ENCODE data around the gene MEGF11. TPM values are rescaled to one million over a fixed set of nuclear protein-coding genes. Genes with fewer than 3 reads are reported as not detected.

MEGF11 gene
- total and polyA plus RNA-seq, 9 donors, result 0.04 to 11.4 (median 0.40) TPM; not detected in 2

DNA sequence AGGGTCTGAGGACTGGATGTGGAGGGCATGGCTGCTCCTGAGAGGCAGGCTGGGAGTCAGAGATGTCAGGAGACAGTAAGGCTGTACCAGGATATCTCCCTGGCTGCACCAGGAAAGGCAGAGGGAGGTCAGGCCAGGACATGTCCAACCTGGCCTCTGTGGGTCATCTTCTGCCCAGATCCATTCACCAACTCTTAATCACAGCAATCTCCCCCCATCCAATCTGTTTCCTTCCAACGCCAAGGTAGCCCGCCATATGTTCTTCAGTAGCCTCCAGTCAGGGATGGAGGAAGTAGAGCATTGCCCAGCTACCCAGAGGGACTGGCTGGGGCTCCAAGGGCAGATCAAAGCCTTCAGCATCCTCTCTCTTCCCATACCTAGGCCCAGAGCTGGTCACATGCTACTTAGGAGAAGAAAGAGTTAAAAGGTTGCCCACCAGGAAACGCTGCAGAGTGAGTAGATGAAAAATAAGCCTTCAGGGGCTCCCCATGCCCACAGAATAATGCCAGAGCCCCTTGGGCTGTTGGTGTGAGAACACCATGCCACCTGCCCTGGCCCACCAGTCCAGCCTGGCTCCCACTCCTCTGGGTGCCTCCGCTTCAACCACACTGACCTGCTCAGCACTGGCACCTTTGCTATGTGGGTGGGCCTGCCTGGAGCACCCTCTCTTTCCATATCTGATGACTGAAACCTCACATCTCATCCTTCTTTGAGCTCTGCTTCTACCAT lies 176.8 kb downstream of the MEGF11 start:
- Histone ChIP-seq H3K9me3 (no peaks in the 10 kb centered on the region), H3K27ac (no peak overlapping the region), H3K4me1 (ENCODE audit: insufficient read depth) (peaks cover 13% of the 10 kb centered on the region), H3K27me3 (no peaks in the 10 kb centered on the region), H3K36me3 (no peaks in the 10 kb centered on the region), H3K4me3 (no peak overlapping the region)
- no peak for DNase-seq
- intact Hi-C loops (cut with DNase I), result no loop called here
- 92 to 95% (median 94%) methylated on average over 4 of the region's 4 CpGs for WGBS, 3 donors
- TF ChIP-seq EP300 (IDR thresholded peaks at IDR 0.05) (no peak), POLR2A (IDR thresholded peaks at IDR 0.05) (no peak)
- TF ChIP-seq, protein P1, sequence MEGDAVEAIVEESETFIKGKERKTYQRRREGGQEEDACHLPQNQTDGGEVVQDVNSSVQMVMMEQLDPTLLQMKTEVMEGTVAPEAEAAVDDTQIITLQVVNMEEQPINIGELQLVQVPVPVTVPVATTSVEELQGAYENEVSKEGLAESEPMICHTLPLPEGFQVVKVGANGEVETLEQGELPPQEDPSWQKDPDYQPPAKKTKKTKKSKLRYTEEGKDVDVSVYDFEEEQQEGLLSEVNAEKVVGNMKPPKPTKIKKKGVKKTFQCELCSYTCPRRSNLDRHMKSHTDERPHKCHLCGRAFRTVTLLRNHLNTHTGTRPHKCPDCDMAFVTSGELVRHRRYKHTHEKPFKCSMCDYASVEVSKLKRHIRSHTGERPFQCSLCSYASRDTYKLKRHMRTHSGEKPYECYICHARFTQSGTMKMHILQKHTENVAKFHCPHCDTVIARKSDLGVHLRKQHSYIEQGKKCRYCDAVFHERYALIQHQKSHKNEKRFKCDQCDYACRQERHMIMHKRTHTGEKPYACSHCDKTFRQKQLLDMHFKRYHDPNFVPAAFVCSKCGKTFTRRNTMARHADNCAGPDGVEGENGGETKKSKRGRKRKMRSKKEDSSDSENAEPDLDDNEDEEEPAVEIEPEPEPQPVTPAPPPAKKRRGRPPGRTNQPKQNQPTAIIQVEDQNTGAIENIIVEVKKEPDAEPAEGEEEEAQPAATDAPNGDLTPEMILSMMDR (IDR thresholded peaks at IDR 0.05), result no peak

GRCh38 chr15:66075947-66076346 lies 177.6 kb downstream of the MEGF11 start:
- Histone ChIP-seq H3K36me3 (no peaks in the 10 kb centered on the region), H3K4me1 (ENCODE audit: insufficient read depth) (peaks cover 11% of the 10 kb centered on the region), H3K4me3 (no peak overlapping the region), H3K27ac (no peak overlapping the region), H3K27me3 (no peaks in the 10 kb centered on the region), H3K9me3 (no peaks in the 10 kb centered on the region)
- TF ChIP-seq EP300 (IDR thresholded peaks at IDR 0.05) (no peak), POLR2A (IDR thresholded peaks at IDR 0.05) (no peak)
- TF ChIP-seq, protein P1 (IDR thresholded peaks at IDR 0.05), result no peak
- WGBS, 3 donors, result 95 to 100% (median 96%) methylated on average over 1 of the region's 1 CpG
- no peak for DNase-seq
- intact Hi-C loops (cut with DNase I), result no loop called here

DNA sequence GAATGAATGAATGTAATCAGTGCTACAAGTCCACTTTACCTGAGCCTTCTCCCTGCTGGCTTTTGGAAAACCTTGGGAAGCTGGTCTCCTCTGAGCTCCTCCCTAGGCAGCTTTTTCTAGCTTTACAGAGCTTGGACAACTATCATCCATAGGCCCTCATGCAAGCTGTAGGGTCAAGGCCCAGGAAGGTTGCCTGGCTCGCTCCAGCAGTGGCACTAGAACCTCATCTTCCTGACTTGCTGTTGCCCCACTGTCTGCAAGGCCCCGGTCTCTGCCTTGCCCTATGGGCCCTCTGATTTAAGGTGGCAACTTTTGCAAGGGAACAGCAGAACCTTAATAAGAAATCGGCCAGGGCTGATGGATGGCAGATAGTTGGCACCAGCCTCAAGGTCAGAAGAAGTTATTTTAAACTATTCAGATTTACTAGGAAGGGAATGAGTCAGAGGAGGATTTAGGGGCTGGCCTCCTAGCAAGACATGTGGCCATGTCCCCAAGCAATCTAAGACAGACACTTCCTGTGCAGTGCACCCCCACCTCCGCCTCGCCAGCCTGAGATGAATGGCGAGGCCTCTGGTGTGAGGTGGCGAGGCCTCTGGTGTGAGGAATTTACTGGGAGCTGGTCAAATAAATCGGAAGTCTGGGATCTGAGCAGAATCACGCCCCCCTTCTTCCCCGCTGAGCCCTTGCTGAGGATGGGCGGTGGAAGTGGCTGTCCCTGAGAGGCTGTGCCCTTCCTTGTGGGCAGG lies 180.8 kb downstream of the MEGF11 start:
- TF ChIP-seq, protein P1 (IDR thresholded peaks at IDR 0.05), result no peak
- TF ChIP-seq POLR2A (IDR thresholded peaks at IDR 0.05) (no peak), EP300 (IDR thresholded peaks at IDR 0.05) (no peak)
- Histone ChIP-seq H3K4me1 (ENCODE audit: insufficient read depth) (peaks cover 7% of the 10 kb centered on the region), H3K4me3 (no peak overlapping the region), H3K9me3 (no peaks in the 10 kb centered on the region), H3K27ac (no peak overlapping the region), H3K27me3 (no peaks in the 10 kb centered on the region), H3K36me3 (no peaks in the 10 kb centered on the region)
- intact Hi-C loops (cut with DNase I), result no loop called here
- WGBS, 3 donors, result 51 to 70% (median 67%) methylated on average over 11 of the region's 11 CpGs
- no peak for DNase-seq

GRCh38 chr15:66071921-66072295 lies 181.6 kb downstream of the MEGF11 start:
- 87 to 93% (median 92%) methylated on average over 7 of the region's 7 CpGs for WGBS, 3 donors
- intact Hi-C loops (cut with DNase I), result no loop called here
- no peak for DNase-seq

More at GRCh38 chr15:66071921-66072295, 181.6 kb downstream of the MEGF11 start:
- Histone ChIP-seq H3K4me1 (ENCODE audit: insufficient read depth) (peaks cover 7% of the 10 kb centered on the region), H3K36me3 (no peaks in the 10 kb centered on the region), H3K4me3 (no peak overlapping the region), H3K27ac (no peak overlapping the region), H3K27me3 (no peaks in the 10 kb centered on the region), H3K9me3 (no peaks in the 10 kb centered on the region)
- TF ChIP-seq EP300 (IDR thresholded peaks at IDR 0.05) (no peak), POLR2A (IDR thresholded peaks at IDR 0.05) (no peak)
- TF ChIP-seq, protein P1 (IDR thresholded peaks at IDR 0.05), result no peak
